Smooth muscle cell (in vitro differentiated cells): ENCODE data around the gene DGLUCY. TPM values are rescaled to one million over a fixed set of nuclear protein-coding genes. Genes with fewer than 3 reads are reported as not detected.

Source experiments
- DNase-seq: peaks from one replicate; lab custom pipeline; 2025; ENCODE audit not compliant: unreplicated experiment; lab: John Stamatoyannopoulos, UW
- H2AFZ ChIP-seq: fragments of 200-600 bp; sonication (generic); 2 replicates; pipeline ENCODE4 v1.6.0; 2016; ENCODE audit warnings: antibody characterized with exemption, low read depth, mild to moderate bottlenecking
- H3F3A ChIP-seq: fragments of 200-600 bp; sonication (generic); 2 replicates; pipeline ENCODE4 v1.6.0; 2017; ENCODE audit warnings: antibody characterized with exemption, low read depth
- H3K27ac ChIP-seq: fragments of 200-600 bp; sonication (generic); 2 replicates; pipeline ENCODE4 v1.5.1; 2016; ENCODE audit warnings: low read depth, mild to moderate bottlenecking
- H3K27me3 ChIP-seq: fragments of 200-600 bp; sonication (generic); 2 replicates; pipeline ENCODE4 v1.6.1; 2016; ENCODE audit warnings: low read depth, mild to moderate bottlenecking
- H3K36me3 ChIP-seq: fragments of 200-600 bp; sonication (generic); 2 replicates; pipeline ENCODE4 v1.5.1; 2016; ENCODE audit warnings: low read depth
- H3K4me1 ChIP-seq: fragments of 200-600 bp; sonication (generic); 2 replicates; pipeline ENCODE4 v1.5.1; 2016; ENCODE audit warnings: low read depth
- H3K4me2 ChIP-seq: fragments of 200-600 bp; sonication (generic); 2 replicates; pipeline ENCODE4 v1.6.0; 2016; ENCODE audit warnings: mild to moderate bottlenecking
- H3K4me3 ChIP-seq: fragments of 200-600 bp; sonication (generic); 2 replicates; pipeline ENCODE4 v1.5.1; 2016; ENCODE audit warnings: mild to moderate bottlenecking
- H3K79me2 ChIP-seq: fragments of 200-600 bp; sonication (generic); 2 replicates; pipeline ENCODE4 v1.6.0; 2016; ENCODE audit warnings: low read depth, mild to moderate bottlenecking
- H3K9ac ChIP-seq: fragments of 200-600 bp; sonication (generic); 2 replicates; pipeline ENCODE4 v1.6.0; 2016; ENCODE audit warnings: low read depth
- H3K9me3 ChIP-seq: fragments of 200-600 bp; sonication (generic); replicated peaks from 2 replicates; pipeline ENCODE4 v1.5.1; 2016; ENCODE audit warnings: low read depth
- H4K20me1 ChIP-seq: fragments of 200-600 bp; sonication (generic); 2 replicates; pipeline ENCODE4 v1.6.0; 2016; ENCODE audit warnings: low read depth
- WGBS: methylation state at CpG from one replicate; pipeline ENCODE4 v1.1.7; 2016; ENCODE audit warnings: low lambda C conversion rate; 5-methylcytosine and 5-hydroxymethylcytosine counted together
- polyA plus RNA-seq: library from polyadenylated mRNA; unstranded; fragments of >200 nt; fragmentation: Nextera tagmentation; extraction: Ambion mirVana; gene quantifications from 2 replicates; pipeline ENCODE4 v1.2.1, GENCODE V29; 2016
- total RNA-seq: library from RNA; depleted of rRNA; stranded (reverse); fragments of >200 nt; gene quantifications from 2 replicates; pipeline ENCODE4 v1.2.3, GENCODE V29; 2014
- TF ChIP-seq, protein P1 (sequence below): fragments of 200-600 bp; sonication (generic); IDR thresholded peaks from 2 replicates; pipeline ENCODE4 v1.5.1; 2017; ENCODE audit warnings: borderline replicate concordance, mild to moderate bottlenecking, antibody characterized with exemption; ENCODE audit not compliant: insufficient read depth, poor library complexity, severe bottlenecking

The DGLUCY gene
- total and polyA plus RNA-seq, 2 experiments from 2014 or later = 9.7 to 11.3 TPM

DNA sequence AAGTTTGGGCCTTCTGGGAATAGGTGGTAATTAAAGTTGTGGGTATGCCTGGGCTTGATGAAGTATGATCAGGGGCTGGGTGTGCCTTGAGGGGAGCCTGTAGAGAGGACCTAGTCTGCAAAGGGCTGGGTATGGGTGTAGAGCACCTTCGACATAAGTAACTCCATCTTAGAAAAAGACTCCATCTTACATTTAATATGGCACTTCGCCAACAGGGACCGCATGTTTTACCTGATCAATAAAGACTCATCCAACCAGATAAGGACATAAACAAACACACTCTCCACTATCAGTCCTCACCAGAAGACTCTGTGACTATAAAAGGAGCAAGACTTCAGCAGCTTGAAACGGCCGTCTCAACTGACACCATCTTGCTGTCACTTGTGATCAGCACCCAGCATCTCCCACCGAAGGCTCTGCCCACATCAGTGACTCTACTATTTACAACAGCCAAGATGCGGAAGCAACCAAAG lies 154.1 kb downstream of the DGLUCY start:
- Histone ChIP-seq H3K4me2 (no peak overlapping the region), H3K27ac (no peak overlapping the region), H3K79me2 (no peaks in the 10 kb centered on the region), H4K20me1 (no peaks in the 10 kb centered on the region), H3K4me3 (no peak overlapping the region), H3K27me3 (peaks cover 24% of the 10 kb centered on the region), H3F3A (no peaks in the 10 kb centered on the region), H3K4me1 (peaks cover 3% of the 10 kb centered on the region), H3K36me3 (no peaks in the 10 kb centered on the region), H3K9me3 (no peaks in the 10 kb centered on the region), H2AFZ (no peak overlapping the region), H3K9ac (no peak overlapping the region)
- WGBS = 91% methylated on average over 7 of the region's 7 CpGs
- TF ChIP-seq, protein P1, sequence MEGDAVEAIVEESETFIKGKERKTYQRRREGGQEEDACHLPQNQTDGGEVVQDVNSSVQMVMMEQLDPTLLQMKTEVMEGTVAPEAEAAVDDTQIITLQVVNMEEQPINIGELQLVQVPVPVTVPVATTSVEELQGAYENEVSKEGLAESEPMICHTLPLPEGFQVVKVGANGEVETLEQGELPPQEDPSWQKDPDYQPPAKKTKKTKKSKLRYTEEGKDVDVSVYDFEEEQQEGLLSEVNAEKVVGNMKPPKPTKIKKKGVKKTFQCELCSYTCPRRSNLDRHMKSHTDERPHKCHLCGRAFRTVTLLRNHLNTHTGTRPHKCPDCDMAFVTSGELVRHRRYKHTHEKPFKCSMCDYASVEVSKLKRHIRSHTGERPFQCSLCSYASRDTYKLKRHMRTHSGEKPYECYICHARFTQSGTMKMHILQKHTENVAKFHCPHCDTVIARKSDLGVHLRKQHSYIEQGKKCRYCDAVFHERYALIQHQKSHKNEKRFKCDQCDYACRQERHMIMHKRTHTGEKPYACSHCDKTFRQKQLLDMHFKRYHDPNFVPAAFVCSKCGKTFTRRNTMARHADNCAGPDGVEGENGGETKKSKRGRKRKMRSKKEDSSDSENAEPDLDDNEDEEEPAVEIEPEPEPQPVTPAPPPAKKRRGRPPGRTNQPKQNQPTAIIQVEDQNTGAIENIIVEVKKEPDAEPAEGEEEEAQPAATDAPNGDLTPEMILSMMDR = no peak
- DNase-seq = no peak

GRCh38 chr14:91269076-91269991 lies 155.5 kb downstream of the DGLUCY start:
- no peak overlapping the region for H3K27ac ChIP-seq
- H3F3A ChIP-seq = no peaks in the 10 kb centered on the region
- H3K9me3 ChIP-seq = no peaks in the 10 kb centered on the region
- H3K9ac ChIP-seq = no peak overlapping the region
- H4K20me1 ChIP-seq = no peaks in the 10 kb centered on the region
- H3K4me2 ChIP-seq = no peak overlapping the region
- TF ChIP-seq, protein P1 = no peak
- 90% methylated on average over 24 of the region's 24 CpGs for WGBS
- H3K27me3 ChIP-seq = peaks cover 11% of the 10 kb centered on the region
- no peak overlapping the region for H3K4me3 ChIP-seq
- peaks cover 3% of the 10 kb centered on the region for H3K4me1 ChIP-seq
- DNase-seq = no peak
- H2AFZ ChIP-seq = no peak overlapping the region
- no peaks in the 10 kb centered on the region for H3K79me2 ChIP-seq
- H3K36me3 ChIP-seq = no peaks in the 10 kb centered on the region

DNA sequence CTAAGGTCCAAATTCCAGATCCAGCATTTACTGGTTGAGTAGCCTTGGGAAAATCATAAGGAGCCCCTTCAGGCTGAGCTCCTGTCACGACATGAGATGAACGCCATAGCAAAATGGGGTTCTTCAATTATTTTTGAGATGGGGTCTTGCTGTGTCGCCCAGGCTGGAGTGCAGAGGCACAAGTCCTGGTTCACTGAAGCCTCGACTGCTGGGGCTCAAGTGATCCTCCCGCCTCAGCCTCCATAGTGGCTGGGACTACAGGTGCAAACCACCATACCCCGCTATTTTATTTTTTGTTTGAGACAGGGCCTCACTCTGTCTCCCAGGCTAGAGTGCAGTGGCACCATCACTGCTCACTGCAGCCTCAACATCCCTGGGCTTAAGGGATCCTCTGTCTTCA lies 156.3 kb downstream of the DGLUCY start:
- TF ChIP-seq, protein P1 = no peak
- Histone ChIP-seq H3F3A (no peaks in the 10 kb centered on the region), H2AFZ (no peak overlapping the region), H3K27me3 (peaks cover 2% of the 10 kb centered on the region), H3K4me1 (no peaks in the 10 kb centered on the region), H3K9ac (no peak overlapping the region), H4K20me1 (no peaks in the 10 kb centered on the region), H3K79me2 (no peaks in the 10 kb centered on the region), H3K36me3 (no peaks in the 10 kb centered on the region), H3K4me3 (no peak overlapping the region), H3K9me3 (no peaks in the 10 kb centered on the region), H3K4me2 (no peak overlapping the region), H3K27ac (no peak overlapping the region)
- WGBS = 96% methylated on average over 6 of the region's 6 CpGs
- no peak for DNase-seq
